ENCODE results near the gene SLC25A53.

DNA sequence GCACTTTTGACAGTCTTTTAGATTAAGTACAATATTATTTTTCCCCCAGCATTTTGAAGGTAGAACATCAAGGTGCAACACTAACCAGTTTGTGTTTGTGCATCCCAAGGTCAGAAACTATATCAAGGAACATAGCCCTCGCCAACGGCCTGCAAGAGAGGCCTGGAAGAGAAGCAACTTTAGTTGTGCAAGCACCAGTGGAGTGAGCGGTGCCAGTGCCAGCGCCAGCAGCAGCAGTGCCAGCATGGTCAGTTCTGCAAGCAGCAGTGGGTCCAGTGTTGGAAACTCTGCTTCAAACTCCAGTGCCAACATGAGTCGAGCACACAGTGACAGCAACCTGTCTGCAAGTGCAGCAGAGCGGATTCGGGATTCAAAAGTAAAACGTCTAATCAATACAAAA lies 31.1 kb upstream of the SLC25A53 start:
- TF ChIP-seq, protein P1, sequence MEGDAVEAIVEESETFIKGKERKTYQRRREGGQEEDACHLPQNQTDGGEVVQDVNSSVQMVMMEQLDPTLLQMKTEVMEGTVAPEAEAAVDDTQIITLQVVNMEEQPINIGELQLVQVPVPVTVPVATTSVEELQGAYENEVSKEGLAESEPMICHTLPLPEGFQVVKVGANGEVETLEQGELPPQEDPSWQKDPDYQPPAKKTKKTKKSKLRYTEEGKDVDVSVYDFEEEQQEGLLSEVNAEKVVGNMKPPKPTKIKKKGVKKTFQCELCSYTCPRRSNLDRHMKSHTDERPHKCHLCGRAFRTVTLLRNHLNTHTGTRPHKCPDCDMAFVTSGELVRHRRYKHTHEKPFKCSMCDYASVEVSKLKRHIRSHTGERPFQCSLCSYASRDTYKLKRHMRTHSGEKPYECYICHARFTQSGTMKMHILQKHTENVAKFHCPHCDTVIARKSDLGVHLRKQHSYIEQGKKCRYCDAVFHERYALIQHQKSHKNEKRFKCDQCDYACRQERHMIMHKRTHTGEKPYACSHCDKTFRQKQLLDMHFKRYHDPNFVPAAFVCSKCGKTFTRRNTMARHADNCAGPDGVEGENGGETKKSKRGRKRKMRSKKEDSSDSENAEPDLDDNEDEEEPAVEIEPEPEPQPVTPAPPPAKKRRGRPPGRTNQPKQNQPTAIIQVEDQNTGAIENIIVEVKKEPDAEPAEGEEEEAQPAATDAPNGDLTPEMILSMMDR (IDR thresholded peaks at IDR 0.05; ENCODE audit: insufficient read depth, low read length, poor library complexity, severe bottlenecking): no peak
- TF ChIP-seq EZH2phosphoT487 (conservative IDR thresholded peaks at IDR 0.05; ENCODE audit: low read length): no peak
